Parathyroid adenoma (tissue), 2 donors: ENCODE data around the gene CWC27.

ENCODE experiments used
- H2AFZ ChIP-seq: fragments of 300-600 bp; sonication (generic); one replicate; pipeline ENCODE4 v1.7.0; 2017; ENCODE audit warnings: antibody characterized with exemption, mild to moderate bottlenecking
- H3K27ac ChIP-seq: fragments of 300-600 bp; sonication (generic); one replicate; pipeline ENCODE4 v1.7.0; 2017
- H3K27me3 ChIP-seq: fragments of 300-600 bp; sonication (generic); one replicate; pipeline ENCODE4 v1.7.0; 2017; ENCODE audit warnings: low read length; ENCODE audit not compliant: control insufficient read depth, insufficient read depth
- H3K36me3 ChIP-seq: fragments of 300-600 bp; sonication (generic); one replicate; pipeline ENCODE4 v1.7.0; 2017; ENCODE audit warnings: low read length; ENCODE audit not compliant: control insufficient read depth, insufficient read depth
- H3K4me1 ChIP-seq: fragments of 300-600 bp; sonication (generic); one replicate; pipeline ENCODE4 v1.7.0; 2017; ENCODE audit warnings: control low read depth
- H3K4me2 ChIP-seq: fragments of 300-600 bp; sonication (generic); one replicate; pipeline ENCODE4 v1.7.0; 2017; ENCODE audit warnings: low read length
- H3K4me3 ChIP-seq: fragments of 300-600 bp; sonication (generic); one replicate; pipeline ENCODE4 v1.7.0; 2017; ENCODE audit warnings: low read depth, low read length
- H3K79me2 ChIP-seq: fragments of 300-600 bp; sonication (generic); one replicate; pipeline ENCODE4 v1.7.0; 2017; ENCODE audit warnings: control low read depth
- H3K9ac ChIP-seq: fragments of 300-600 bp; sonication (generic); one replicate; pipeline ENCODE4 v1.7.0; 2017; ENCODE audit warnings: mild to moderate bottlenecking
- H3K9me3 ChIP-seq: fragments of 300-600 bp; sonication (generic); one replicate; pipeline ENCODE4 v1.7.0; 2017; ENCODE audit warnings: low read length; ENCODE audit not compliant: control insufficient read depth
- CTCF ChIP-seq: fragments of 300-600 bp; sonication (generic); IDR thresholded peaks from one replicate; pipeline ENCODE4 v1.7.0; 2017; ENCODE audit warnings: antibody characterized with exemption, mild to moderate bottlenecking
- donor health status: primary hyperparathyroidism.

Gene CWC27

GRCh38 chr5:64874753-64875152 is 106.0 kb downstream of the CWC27 start:
- no peaks in the 10 kb centered on the region for H3K36me3 ChIP-seq
- TF ChIP-seq CTCF, result no peak
- no peaks in the 10 kb centered on the region for H3K79me2 ChIP-seq

GRCh38 chr5:64876203-64876602 is 107.5 kb downstream of the CWC27 start:
- Histone ChIP-seq H3K9ac (no peak overlapping the region), H3K4me2 (no peak overlapping the region), H3K36me3 (no peaks in the 10 kb centered on the region), H3K27ac (no peak overlapping the region), H3K4me1 (no peaks in the 10 kb centered on the region), H3K9me3 (no peaks in the 10 kb centered on the region), H2AFZ (no peak overlapping the region), H3K27me3 (no peaks in the 10 kb centered on the region), H3K4me3 (no peak overlapping the region), H3K79me2 (no peaks in the 10 kb centered on the region)
- TF ChIP-seq CTCF, result no peak

More at GRCh38 chr5:64874753-64875152, 106.0 kb downstream of the CWC27 start:
- H3K9ac ChIP-seq, result no peak overlapping the region
- no peak overlapping the region for H3K4me2 ChIP-seq
- no peaks in the 10 kb centered on the region for H3K27me3 ChIP-seq
- no peaks in the 10 kb centered on the region for H3K9me3 ChIP-seq
- no peak overlapping the region for H2AFZ ChIP-seq
- H3K4me3 ChIP-seq, result no peak overlapping the region
- no peak overlapping the region for H3K27ac ChIP-seq
- no peaks in the 10 kb centered on the region for H3K4me1 ChIP-seq

- Histone ChIP-seq H3K4me1 (peaks cover 6% of the 10 kb centered on the region), H3K27ac (no peak overlapping the region), H3K4me3 (no peak overlapping the region), H3K4me2 (no peak overlapping the region), H3K79me2 (no peaks in the 10 kb centered on the region), H3K9me3 (no peaks in the 10 kb centered on the region), H3K27me3 (no peaks in the 10 kb centered on the region), H3K36me3 (no peaks in the 10 kb centered on the region), H3K9ac (no peak overlapping the region), H2AFZ (no peak overlapping the region)
- no peak for TF ChIP-seq CTCF
Measured at GRCh38 chr5:64880821-64881220, 112.1 kb downstream of the CWC27 start.

- H3K4me3 ChIP-seq, result no peak overlapping the region
- no peaks in the 10 kb centered on the region for H3K36me3 ChIP-seq
- no peaks in the 10 kb centered on the region for H3K9me3 ChIP-seq
- no peak overlapping the region for H3K9ac ChIP-seq
- H3K27me3 ChIP-seq, result no peaks in the 10 kb centered on the region
- no peak for TF ChIP-seq CTCF
- no peak overlapping the region for H2AFZ ChIP-seq
- no peaks in the 10 kb centered on the region for H3K79me2 ChIP-seq
- H3K4me2 ChIP-seq, result no peak overlapping the region
- peaks cover 6% of the 10 kb centered on the region for H3K4me1 ChIP-seq
- no peak overlapping the region for H3K27ac ChIP-seq
Measured at GRCh38 chr5:64883912-64884311, 115.2 kb downstream of the CWC27 start.

GRCh38 chr5:64884541-64884940 is 115.8 kb downstream of the CWC27 start:
- no peak for TF ChIP-seq CTCF
- no peak overlapping the region for H3K4me3 ChIP-seq
- no peak overlapping the region for H3K9ac ChIP-seq
- no peak overlapping the region for H3K4me2 ChIP-seq
- no peak overlapping the region for H2AFZ ChIP-seq
- H3K36me3 ChIP-seq, result no peaks in the 10 kb centered on the region
- H3K9me3 ChIP-seq, result no peaks in the 10 kb centered on the region
- H3K4me1 ChIP-seq, result peaks cover 6% of the 10 kb centered on the region
- H3K27ac ChIP-seq, result no peak overlapping the region
- H3K79me2 ChIP-seq, result no peaks in the 10 kb centered on the region
- no peaks in the 10 kb centered on the region for H3K27me3 ChIP-seq
